Measurements from ENCODE around the gene SH2B2. TPM values are rescaled to one million over a fixed set of nuclear protein-coding genes. Genes with fewer than 3 reads are reported as not detected.

SH2B2 gene
- total RNA-seq, 1 experiment from 2014 or later, result 8.8 TPM

GRCh38 chr7:102305414-102306268, 19.0 kb downstream of the SH2B2 start:
- ChIA-PET POLR2A (ENCODE audit: unreplicated experiment) (no interaction called here), CTCF (no interaction called here)
- no peaks in the 10 kb centered on the region for H3F3A ChIP-seq (ENCODE audit: low read length, unreplicated experiment)
- no peaks in the 10 kb centered on the region for H4K20me1 ChIP-seq (ENCODE audit: low read length)
- BruUV-seq (replicated peaks), result no TSS peak
- H3K4me3 ChIP-seq (ENCODE audit: low read length), result no peak overlapping the region
- ATAC-seq, result no peak
- H3K79me2 ChIP-seq (ENCODE audit: low read length), result no peaks in the 10 kb centered on the region
- no peak overlapping the region for H3K9ac ChIP-seq (ENCODE audit: low read length)
- intact Hi-C loops (cut with micrococcal nuclease), result no loop called here
- no peak overlapping the region for H2AFZ ChIP-seq (ENCODE audit: low read length)
- TF ChIP-seq EZH2phosphoT487 (IDR thresholded peaks at IDR 0.05; ENCODE audit: borderline replicate concordance, low read length) (no peak), CTCF (conservative IDR thresholded peaks at IDR 0.05; ENCODE audit: low read depth, low read length) (no peak), EZH2 (IDR thresholded peaks at IDR 0.05; ENCODE audit: low read length, unreplicated experiment) (no peak)
- no peaks in the 10 kb centered on the region for H3K9me3 ChIP-seq (ENCODE audit: low read length)
- peaks cover 14% of the 10 kb centered on the region for H3K4me1 ChIP-seq (ENCODE audit: insufficient read depth, low read length)
- H3K27ac ChIP-seq (ENCODE audit: low read length), result no peak overlapping the region
- no peaks in the 10 kb centered on the region for H3K36me3 ChIP-seq (ENCODE audit: low read depth, low read length)
- H3K9me2 ChIP-seq (replicated peaks; ENCODE audit: low read length), result no peaks in the 10 kb centered on the region
- H3K4me2 ChIP-seq (ENCODE audit: low read length), result no peak overlapping the region
- no peak for DNase-seq
- no peaks in the 10 kb centered on the region for H3K27me3 ChIP-seq (ENCODE audit: low read length)

GRCh38 chr7:102306916-102307677, 20.4 kb downstream of the SH2B2 start:
- TF ChIP-seq EZH2phosphoT487 (IDR thresholded peaks at IDR 0.05; ENCODE audit: borderline replicate concordance, low read length) (no peak), EZH2 (IDR thresholded peaks at IDR 0.05; ENCODE audit: low read length, unreplicated experiment) (no peak), CTCF (conservative IDR thresholded peaks at IDR 0.05; ENCODE audit: low read depth, low read length) (no peak)
- Histone ChIP-seq H3K9me3 (ENCODE audit: low read length) (no peaks in the 10 kb centered on the region), H4K20me1 (ENCODE audit: low read length) (no peaks in the 10 kb centered on the region), H3K9ac (ENCODE audit: low read length) (peak overlapping the region; percentile 50), H3K36me3 (ENCODE audit: low read depth, low read length) (no peaks in the 10 kb centered on the region), H3K4me1 (ENCODE audit: insufficient read depth, low read length) (peaks cover 14% of the 10 kb centered on the region), H3K4me3 (ENCODE audit: low read length) (peak overlapping the region; percentile 16; the same call in 1 of the 2 replicates), H3F3A (ENCODE audit: low read length, unreplicated experiment) (no peaks in the 10 kb centered on the region), H3K4me2 (ENCODE audit: low read length) (peak overlapping the region; percentile 82), H2AFZ (ENCODE audit: low read length) (peak overlapping the region; percentile 69), H3K27me3 (ENCODE audit: low read length) (no peaks in the 10 kb centered on the region), H3K9me2 (replicated peaks; ENCODE audit: low read length) (no peaks in the 10 kb centered on the region), H3K79me2 (ENCODE audit: low read length) (no peaks in the 10 kb centered on the region), H3K27ac (ENCODE audit: low read length) (peak overlapping the region; percentile 72)
- no TSS peak for BruUV-seq (replicated peaks)
- CTCF ChIA-PET, result no interaction called here
- peak; percentile 80 for ATAC-seq
- peak; percentile 52 for DNase-seq
- POLR2A ChIA-PET (ENCODE audit: unreplicated experiment), result interaction anchor here (0.6 kb wide), 1 partner anchor 1089 kb away, joined by 3 read pairs; the partner anchor contains the start of gene ZNHIT1
- intact Hi-C loops (cut with micrococcal nuclease), result no loop called here

Data from PC-3 (cell line).